ENCODE data around the gene MYO7B. TPM values are rescaled to one million over a fixed set of nuclear protein-coding genes. Genes with fewer than 3 reads are reported as not detected.

The MYO7B gene
- total and polyA plus RNA-seq, 2 donors (not counting 1 experiment from before 2014, with no cell fraction given): under 0.01 TPM; not detected in 1

DNA sequence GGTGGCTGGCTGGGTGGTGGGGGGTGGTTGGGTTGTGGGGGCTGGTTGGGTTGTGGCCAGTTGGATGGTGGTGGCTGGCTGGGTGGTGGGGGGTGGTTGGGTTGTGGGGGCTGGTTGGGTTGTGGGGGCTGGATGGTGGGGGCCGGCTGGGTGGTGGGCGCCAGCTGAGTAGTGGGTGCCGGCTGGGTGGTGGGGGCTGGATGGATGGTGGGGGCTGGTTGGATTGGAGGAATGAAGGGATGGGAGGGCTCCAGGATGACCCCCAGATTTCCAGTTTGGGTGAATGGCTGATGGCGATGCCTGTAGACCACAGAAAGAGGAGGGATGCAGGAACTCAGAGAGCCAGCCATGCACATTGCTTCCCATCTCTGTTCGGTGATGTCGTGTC is 83.7 kb downstream of the MYO7B start:
- H4K20me1 ChIP-seq (ENCODE audit: control insufficient read depth, extremely low read depth, insufficient read depth, low read length): no peaks in the 10 kb centered on the region
- peaks cover 9% of the 10 kb centered on the region for H3K27me3 ChIP-seq (ENCODE audit: control insufficient read depth, insufficient read depth, low read length)
- TF ChIP-seq CTCF (conservative IDR thresholded peaks at IDR 0.05 in 1 of 2, IDR thresholded peaks at IDR 0.05 in 1 of 2; ENCODE audit: low read depth in 1 of 2, low read length in 2 of 2) (no peak), EZH2 (IDR thresholded peaks at IDR 0.05; ENCODE audit: low read length, missing control alignments) (no peak)
- DNase-seq (ENCODE audit: low read depth in 2 of 2): no peak
- no peak overlapping the region for H3K4me2 ChIP-seq (ENCODE audit: extremely low read depth, insufficient read depth, low read length)
- H3K79me2 ChIP-seq (ENCODE audit: control insufficient read depth, insufficient read depth, low read length): no peaks in the 10 kb centered on the region
- H3K4me3 ChIP-seq (replicated peaks in 1 of 4; ENCODE audit: control extremely low read depth in 1 of 4, insufficient read depth in 1 of 4, low read depth in 3 of 4, low read length in 4 of 4): no peak overlapping the region
- H3K9me3 ChIP-seq (ENCODE audit: control insufficient read depth, insufficient read depth, low read depth, low read length): no peaks in the 10 kb centered on the region
- no peaks in the 10 kb centered on the region for H3K36me3 ChIP-seq (ENCODE audit: control insufficient read depth, insufficient read depth, low read length)
- H3K9ac ChIP-seq (ENCODE audit: insufficient read depth, low read length): no peak overlapping the region
- H3K27ac ChIP-seq (ENCODE audit: insufficient read depth, low read length): no peak overlapping the region
- no peaks in the 10 kb centered on the region for H3K4me1 ChIP-seq (ENCODE audit: control insufficient read depth, extremely low read depth, insufficient read depth, low read length)
- no peak overlapping the region for H2AFZ ChIP-seq (ENCODE audit: low read length)

GRCh38 chr2:127619877-127620705 is 84.6 kb downstream of the MYO7B start:
- Histone ChIP-seq H3K4me3 (replicated peaks in 1 of 4; ENCODE audit: control extremely low read depth in 1 of 4, insufficient read depth in 1 of 4, low read depth in 3 of 4, low read length in 4 of 4) (no peak overlapping the region), H3K27me3 (ENCODE audit: control insufficient read depth, insufficient read depth, low read length) (peaks cover 2% of the 10 kb centered on the region), H3K4me2 (ENCODE audit: extremely low read depth, insufficient read depth, low read length) (no peak overlapping the region), H3K36me3 (ENCODE audit: control insufficient read depth, insufficient read depth, low read length) (no peaks in the 10 kb centered on the region), H3K9ac (ENCODE audit: insufficient read depth, low read length) (no peak overlapping the region), H2AFZ (ENCODE audit: low read length) (no peak overlapping the region), H4K20me1 (ENCODE audit: control insufficient read depth, extremely low read depth, insufficient read depth, low read length) (no peaks in the 10 kb centered on the region), H3K9me3 (ENCODE audit: control insufficient read depth, insufficient read depth, low read depth, low read length) (no peaks in the 10 kb centered on the region), H3K4me1 (ENCODE audit: control insufficient read depth, extremely low read depth, insufficient read depth, low read length) (no peaks in the 10 kb centered on the region), H3K79me2 (ENCODE audit: control insufficient read depth, insufficient read depth, low read length) (no peaks in the 10 kb centered on the region), H3K27ac (ENCODE audit: insufficient read depth, low read length) (no peak overlapping the region)
- DNase-seq (ENCODE audit: low read depth in 2 of 2): no peak
- TF ChIP-seq CTCF (conservative IDR thresholded peaks at IDR 0.05 in 1 of 2, IDR thresholded peaks at IDR 0.05 in 1 of 2; ENCODE audit: low read depth in 1 of 2, low read length in 2 of 2) (no peak), EZH2 (IDR thresholded peaks at IDR 0.05; ENCODE audit: low read length, missing control alignments) (no peak)

GRCh38 chr2:127620866-127621265 is 85.4 kb downstream of the MYO7B start:
- DNase-seq (ENCODE audit: low read depth in 2 of 2): no peak
- Histone ChIP-seq H2AFZ (ENCODE audit: low read length) (no peak overlapping the region), H3K36me3 (ENCODE audit: control insufficient read depth, insufficient read depth, low read length) (no peaks in the 10 kb centered on the region), H3K27me3 (ENCODE audit: control insufficient read depth, insufficient read depth, low read length) (peaks cover 2% of the 10 kb centered on the region), H3K79me2 (ENCODE audit: control insufficient read depth, insufficient read depth, low read length) (no peaks in the 10 kb centered on the region), H3K9me3 (ENCODE audit: control insufficient read depth, insufficient read depth, low read depth, low read length) (no peaks in the 10 kb centered on the region), H3K4me2 (ENCODE audit: extremely low read depth, insufficient read depth, low read length) (no peak overlapping the region), H3K4me3 (replicated peaks in 1 of 4; ENCODE audit: control extremely low read depth in 1 of 4, insufficient read depth in 1 of 4, low read depth in 3 of 4, low read length in 4 of 4) (no peak overlapping the region), H4K20me1 (ENCODE audit: control insufficient read depth, extremely low read depth, insufficient read depth, low read length) (no peaks in the 10 kb centered on the region), H3K27ac (ENCODE audit: insufficient read depth, low read length) (no peak overlapping the region), H3K9ac (ENCODE audit: insufficient read depth, low read length) (no peak overlapping the region), H3K4me1 (ENCODE audit: control insufficient read depth, extremely low read depth, insufficient read depth, low read length) (no peaks in the 10 kb centered on the region)
- no peak for TF ChIP-seq CTCF (conservative IDR thresholded peaks at IDR 0.05 in 1 of 2, IDR thresholded peaks at IDR 0.05 in 1 of 2; ENCODE audit: low read depth in 1 of 2, low read length in 2 of 2)
- no peak for TF ChIP-seq EZH2 (IDR thresholded peaks at IDR 0.05; ENCODE audit: low read length, missing control alignments)
